ENCODE measurements around the gene MTIF3. TPM values are rescaled to one million over a fixed set of nuclear protein-coding genes. Genes with fewer than 3 reads are reported as not detected.

The MTIF3 gene
- total RNA-seq, 1 experiment from 2014 or later: 20.7 TPM

DNA sequence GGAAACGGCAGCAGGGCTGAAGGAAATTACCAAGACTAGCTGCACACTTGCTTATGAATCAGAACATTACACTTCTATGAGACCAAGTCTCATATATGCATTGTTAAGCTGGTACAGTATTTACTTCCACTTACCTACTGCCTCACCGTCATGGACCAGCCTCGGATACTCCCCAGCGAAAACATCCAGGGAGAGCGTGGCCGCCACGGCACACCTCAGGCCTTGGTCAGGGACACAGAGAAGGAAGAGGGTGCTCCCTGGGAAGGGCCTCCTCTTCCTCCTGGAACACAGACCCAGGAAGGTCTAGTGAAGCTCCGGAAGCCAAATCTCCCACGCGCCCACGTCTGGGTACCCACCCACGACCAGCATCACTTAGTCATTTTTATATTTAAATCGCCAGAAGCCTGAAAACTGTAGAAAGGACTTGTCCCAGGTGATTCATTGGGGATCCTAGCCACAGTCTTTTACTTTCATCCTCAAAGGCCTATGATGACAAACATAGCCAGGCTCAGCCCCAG lies 24.4 kb upstream of the MTIF3 start:
- CTCF ChIA-PET: no interaction called here
- no peak for TF ChIP-seq SIN3A (IDR thresholded peaks at IDR 0.05; ENCODE audit: borderline replicate concordance, insufficient read depth, low read depth, low read length)
- TF ChIP-seq TCF7L2 (IDR thresholded peaks at IDR 0.05; ENCODE audit: low read depth, low read length): no peak
- TF ChIP-seq POLR2AphosphoS5 (IDR thresholded peaks at IDR 0.05; ENCODE audit: low read depth, low read length): no peak
- TF ChIP-seq, protein P1, sequence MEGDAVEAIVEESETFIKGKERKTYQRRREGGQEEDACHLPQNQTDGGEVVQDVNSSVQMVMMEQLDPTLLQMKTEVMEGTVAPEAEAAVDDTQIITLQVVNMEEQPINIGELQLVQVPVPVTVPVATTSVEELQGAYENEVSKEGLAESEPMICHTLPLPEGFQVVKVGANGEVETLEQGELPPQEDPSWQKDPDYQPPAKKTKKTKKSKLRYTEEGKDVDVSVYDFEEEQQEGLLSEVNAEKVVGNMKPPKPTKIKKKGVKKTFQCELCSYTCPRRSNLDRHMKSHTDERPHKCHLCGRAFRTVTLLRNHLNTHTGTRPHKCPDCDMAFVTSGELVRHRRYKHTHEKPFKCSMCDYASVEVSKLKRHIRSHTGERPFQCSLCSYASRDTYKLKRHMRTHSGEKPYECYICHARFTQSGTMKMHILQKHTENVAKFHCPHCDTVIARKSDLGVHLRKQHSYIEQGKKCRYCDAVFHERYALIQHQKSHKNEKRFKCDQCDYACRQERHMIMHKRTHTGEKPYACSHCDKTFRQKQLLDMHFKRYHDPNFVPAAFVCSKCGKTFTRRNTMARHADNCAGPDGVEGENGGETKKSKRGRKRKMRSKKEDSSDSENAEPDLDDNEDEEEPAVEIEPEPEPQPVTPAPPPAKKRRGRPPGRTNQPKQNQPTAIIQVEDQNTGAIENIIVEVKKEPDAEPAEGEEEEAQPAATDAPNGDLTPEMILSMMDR (IDR thresholded peaks at IDR 0.05): no peak
- TF ChIP-seq, protein P2, sequence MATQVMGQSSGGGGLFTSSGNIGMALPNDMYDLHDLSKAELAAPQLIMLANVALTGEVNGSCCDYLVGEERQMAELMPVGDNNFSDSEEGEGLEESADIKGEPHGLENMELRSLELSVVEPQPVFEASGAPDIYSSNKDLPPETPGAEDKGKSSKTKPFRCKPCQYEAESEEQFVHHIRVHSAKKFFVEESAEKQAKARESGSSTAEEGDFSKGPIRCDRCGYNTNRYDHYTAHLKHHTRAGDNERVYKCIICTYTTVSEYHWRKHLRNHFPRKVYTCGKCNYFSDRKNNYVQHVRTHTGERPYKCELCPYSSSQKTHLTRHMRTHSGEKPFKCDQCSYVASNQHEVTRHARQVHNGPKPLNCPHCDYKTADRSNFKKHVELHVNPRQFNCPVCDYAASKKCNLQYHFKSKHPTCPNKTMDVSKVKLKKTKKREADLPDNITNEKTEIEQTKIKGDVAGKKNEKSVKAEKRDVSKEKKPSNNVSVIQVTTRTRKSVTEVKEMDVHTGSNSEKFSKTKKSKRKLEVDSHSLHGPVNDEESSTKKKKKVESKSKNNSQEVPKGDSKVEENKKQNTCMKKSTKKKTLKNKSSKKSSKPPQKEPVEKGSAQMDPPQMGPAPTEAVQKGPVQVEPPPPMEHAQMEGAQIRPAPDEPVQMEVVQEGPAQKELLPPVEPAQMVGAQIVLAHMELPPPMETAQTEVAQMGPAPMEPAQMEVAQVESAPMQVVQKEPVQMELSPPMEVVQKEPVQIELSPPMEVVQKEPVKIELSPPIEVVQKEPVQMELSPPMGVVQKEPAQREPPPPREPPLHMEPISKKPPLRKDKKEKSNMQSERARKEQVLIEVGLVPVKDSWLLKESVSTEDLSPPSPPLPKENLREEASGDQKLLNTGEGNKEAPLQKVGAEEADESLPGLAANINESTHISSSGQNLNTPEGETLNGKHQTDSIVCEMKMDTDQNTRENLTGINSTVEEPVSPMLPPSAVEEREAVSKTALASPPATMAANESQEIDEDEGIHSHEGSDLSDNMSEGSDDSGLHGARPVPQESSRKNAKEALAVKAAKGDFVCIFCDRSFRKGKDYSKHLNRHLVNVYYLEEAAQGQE (IDR thresholded peaks at IDR 0.05; ENCODE audit: insufficient read depth in 1 of 2, low read depth in 2 of 2, low read length in 1 of 2): no peak
- intact Hi-C loops (cut with micrococcal nuclease; ENCODE audit: unreplicated experiment): no loop called here

DNA sequence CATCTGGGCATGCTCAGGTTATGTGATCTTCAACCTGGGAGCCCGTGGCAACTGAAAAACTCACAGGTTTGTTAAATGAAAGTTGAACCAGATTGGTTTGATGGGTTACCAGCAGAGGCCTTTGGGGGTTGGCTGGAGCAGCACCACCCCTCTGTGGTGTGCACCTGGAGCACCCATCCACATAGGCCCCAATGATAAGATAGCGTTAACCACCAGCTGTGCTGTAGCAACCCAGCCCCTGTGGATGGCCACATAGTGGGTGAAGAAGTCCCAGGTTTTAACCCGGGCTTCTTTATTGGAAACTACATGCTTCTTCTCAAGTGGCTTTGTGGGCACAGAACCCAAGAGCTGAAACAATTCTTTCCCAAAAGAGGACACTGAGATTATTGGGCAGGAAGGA lies 22.6 kb upstream of the MTIF3 start:
- Histone ChIP-seq H3K9me3 (ENCODE audit: control insufficient read depth, insufficient read depth, low read depth, low read length) (no peaks in the 10 kb centered on the region), H3K27me3 (ENCODE audit: control insufficient read depth, insufficient read depth, low read length) (no peaks in the 10 kb centered on the region), H3K4me1 (ENCODE audit: control insufficient read depth, insufficient read depth, low read length) (no peaks in the 10 kb centered on the region; the same call in 1 of the 2 replicates), H3K36me3 (ENCODE audit: control insufficient read depth, insufficient read depth, low read length) (no peaks in the 10 kb centered on the region), H3K4me3 (ENCODE audit: low read depth in 2 of 2, low read length in 2 of 2) (no peak overlapping the region), H3K27ac (ENCODE audit: low read length) (no peak overlapping the region)
- TF ChIP-seq, protein P1 (IDR thresholded peaks at IDR 0.05): no peak
- TF ChIP-seq POLR2AphosphoS5 (IDR thresholded peaks at IDR 0.05; ENCODE audit: low read depth, low read length) (no peak), TCF7L2 (IDR thresholded peaks at IDR 0.05; ENCODE audit: low read depth, low read length) (no peak), SIN3A (IDR thresholded peaks at IDR 0.05; ENCODE audit: borderline replicate concordance, insufficient read depth, low read depth, low read length) (no peak)
- no TSS peak for BruUV-seq (replicated peaks)
- CTCF ChIA-PET: interaction anchor here (1.0 kb wide), 1 partner anchor 98 kb away, joined by 3 read pairs; no protein-coding TSS in a partner anchor
- in situ Hi-C loops (cut with HindIII; ENCODE audit: low pct_unique_long_range_greater_than_20kb, low sequenced_read_pairs): no loop called here
- ATAC-seq (no peak), DNase-seq (ENCODE audit: low read depth, low spot score) (no peak)
- POLR2A ChIA-PET: no interaction called here
- intact Hi-C loops (cut with micrococcal nuclease; ENCODE audit: unreplicated experiment): no loop called here

More for the DNA sequence above, 24.4 kb upstream of the MTIF3 start:
- DNase-seq (ENCODE audit: low read depth, low spot score) (no peak), ATAC-seq (no peak)
- no TSS peak for BruUV-seq (replicated peaks)
- H3K27ac ChIP-seq (ENCODE audit: low read length): no peak overlapping the region
- no peak overlapping the region for H3K4me3 ChIP-seq (ENCODE audit: low read depth in 2 of 2, low read length in 2 of 2)
- no peaks in the 10 kb centered on the region for H3K9me3 ChIP-seq (ENCODE audit: control insufficient read depth, insufficient read depth, low read depth, low read length)
- H3K36me3 ChIP-seq (ENCODE audit: control insufficient read depth, insufficient read depth, low read length): no peaks in the 10 kb centered on the region
- in situ Hi-C loops (cut with HindIII; ENCODE audit: low pct_unique_long_range_greater_than_20kb, low sequenced_read_pairs): no loop called here
- H3K27me3 ChIP-seq (ENCODE audit: control insufficient read depth, insufficient read depth, low read length): no peaks in the 10 kb centered on the region
- no peaks in the 10 kb centered on the region; the same call in 1 of the 2 replicates for H3K4me1 ChIP-seq (ENCODE audit: control insufficient read depth, insufficient read depth, low read length)
- POLR2A ChIA-PET: no interaction called here

Measured in Panc1 (cell line).